Colonic mucosa (tissue), 4 donors: ENCODE measurements around the gene HTRA3. TPM values are rescaled to one million over a fixed set of nuclear protein-coding genes. Genes with fewer than 3 reads are reported as not detected.

ENCODE experiments used
- DNase-seq: peaks from one replicate; pipeline ENCODE4 v3.0.0-alpha.2; 2020
- H3K27ac ChIP-seq: fragments of 200-600 bp; one replicate; pipeline ENCODE4 v1.8.0; 2021
- H3K27me3 ChIP-seq: fragments of 200-600 bp; one replicate; pipeline ENCODE4 v1.8.0; 2021
- H3K36me3 ChIP-seq: fragments of 200-600 bp; one replicate; pipeline ENCODE4 v1.8.0; 2021
- H3K4me1 ChIP-seq: fragments of 200-600 bp; one replicate; pipeline ENCODE4 v1.8.0; 2021; ENCODE audit warnings: mild to moderate bottlenecking
- H3K4me3 ChIP-seq: fragments of 200-600 bp; one replicate; pipeline ENCODE4 v1.8.0; 2021
- H3K9ac ChIP-seq, 2 donors: one replicate each; pipeline ENCODE4 v1.7.0; 2013; ENCODE audit warnings: control low read depth in 2 of 2, low read depth in 2 of 2, low read length in 2 of 2
- H3K9me3 ChIP-seq: fragments of 200-600 bp; one replicate; pipeline ENCODE4 v1.8.0; 2021
- CTCF ChIP-seq: fragments of 200-600 bp; IDR thresholded peaks from one replicate; pipeline ENCODE4 v1.8.0; 2022; ENCODE audit warnings: antibody characterized with exemption, mild to moderate bottlenecking
- intact Hi-C: fragments of 100-400 bp; cut with DNase I; formaldehyde crosslinking; loops from one replicate; pipeline ENCODE4 v1.14.1; 2022
- total RNA-seq, 2 donors: library from RNA; stranded (reverse); fragmentation: NEBNext Ultra II Directional in 1 of 2; extraction: Animal tissue kit (Norgen Biotek cat#: 25700) in 1 of 2; gene quantifications; one replicate each; pipeline ENCODE4 v1.2.1, GENCODE V29; 2021
- donor health status: healthy.
- donor health status: DM: no; HTN: no; CAD: no.
- donor health status: DM: no; HTN: no; CAD: no.

The HTRA3 gene
- total RNA-seq, 2 donors from 2014 or later: 1.3 to 5.0 TPM

GRCh38 chr4:8303485-8304281 is 34.1 kb downstream of the HTRA3 start:
- H3K36me3 ChIP-seq: no peaks in the 10 kb centered on the region
- intact Hi-C loops: no loop called here
- no peak for DNase-seq
- H3K9ac ChIP-seq: no peak overlapping the region
- TF ChIP-seq CTCF: no peak
- H3K27ac ChIP-seq: no peak overlapping the region
- no peaks in the 10 kb centered on the region for H3K9me3 ChIP-seq
- no peaks in the 10 kb centered on the region for H3K4me1 ChIP-seq
- no peaks in the 10 kb centered on the region for H3K27me3 ChIP-seq
- no peak overlapping the region for H3K4me3 ChIP-seq

GRCh38 chr4:8304827-8305695 is 35.5 kb downstream of the HTRA3 start:
- H3K27me3 ChIP-seq: no peaks in the 10 kb centered on the region
- intact Hi-C loops: no loop called here
- TF ChIP-seq CTCF: no peak

GRCh38 chr4:8305851-8306471 is 36.4 kb downstream of the HTRA3 start:
- H3K36me3 ChIP-seq: no peaks in the 10 kb centered on the region
- intact Hi-C loops: no loop called here
- H3K9me3 ChIP-seq: no peaks in the 10 kb centered on the region
- H3K27me3 ChIP-seq: no peaks in the 10 kb centered on the region
- no peak overlapping the region for H3K4me3 ChIP-seq
- H3K4me1 ChIP-seq: no peaks in the 10 kb centered on the region
- H3K9ac ChIP-seq: no peak overlapping the region
- no peak for TF ChIP-seq CTCF
- DNase-seq: no peak
- H3K27ac ChIP-seq: no peak overlapping the region

More at GRCh38 chr4:8304827-8305695, 35.5 kb downstream of the HTRA3 start:
- no peak overlapping the region for H3K4me3 ChIP-seq
- H3K9ac ChIP-seq: no peak overlapping the region
- no peaks in the 10 kb centered on the region for H3K9me3 ChIP-seq
- no peak overlapping the region for H3K27ac ChIP-seq
- no peaks in the 10 kb centered on the region for H3K4me1 ChIP-seq
- no peak for DNase-seq
- no peaks in the 10 kb centered on the region for H3K36me3 ChIP-seq

GRCh38 chr4:8306511-8307021 is 37.0 kb downstream of the HTRA3 start:
- H3K4me3 ChIP-seq: no peak overlapping the region
- TF ChIP-seq CTCF: no peak
- H3K4me1 ChIP-seq: no peaks in the 10 kb centered on the region
- H3K9ac ChIP-seq: no peak overlapping the region
- H3K27ac ChIP-seq: no peak overlapping the region
- no peaks in the 10 kb centered on the region for H3K27me3 ChIP-seq
- no peak for DNase-seq
- no peaks in the 10 kb centered on the region for H3K36me3 ChIP-seq
- H3K9me3 ChIP-seq: no peaks in the 10 kb centered on the region
- intact Hi-C loops: no loop called here

- TF ChIP-seq CTCF: no peak
- Histone ChIP-seq H3K4me3 (no peak overlapping the region), H3K4me1 (no peaks in the 10 kb centered on the region), H3K9me3 (no peaks in the 10 kb centered on the region), H3K36me3 (no peaks in the 10 kb centered on the region), H3K27ac (no peak overlapping the region), H3K9ac (no peak overlapping the region), H3K27me3 (no peaks in the 10 kb centered on the region)
- DNase-seq: no peak
- intact Hi-C loops: no loop called here
Measured at GRCh38 chr4:8307121-8307520, 37.6 kb downstream of the HTRA3 start.
